ENCODE data around the gene VPS50.

The VPS50 gene

GRCh38 chr7:93231799-93232672 is at the start of gene VPS50:
TSS of gene VPS50 (plus strand) at chr7:93232366. CDS start at chr7:93232468, 102 bp downstream.
- DNase-seq (ENCODE audit: low read depth in 3 of 3) = peak; percentile 75 to 88 (median 84)

GRCh38 chr7:93185303-93186027 is 46.7 kb upstream of the VPS50 start:
- no peak for DNase-seq (ENCODE audit: low read depth in 3 of 3)

- DNase-seq (ENCODE audit: low read depth in 3 of 3) = no peak
Measured at GRCh38 chr7:93188870-93189634, 43.1 kb upstream of the VPS50 start.

GRCh38 chr7:93194386-93194785 is 37.8 kb upstream of the VPS50 start:
- no peak for DNase-seq (ENCODE audit: low read depth in 3 of 3)

- DNase-seq (ENCODE audit: low read depth in 3 of 3) = no peak
Measured at GRCh38 chr7:93196336-93196735, 35.8 kb upstream of the VPS50 start.

- DNase-seq (ENCODE audit: low read depth in 3 of 3) = no peak
Measured at GRCh38 chr7:93198472-93198871, 33.7 kb upstream of the VPS50 start.

GRCh38 chr7:93202594-93203250 is 29.4 kb upstream of the VPS50 start:
- DNase-seq (ENCODE audit: low read depth in 3 of 3) = no peak

- no peak for DNase-seq (ENCODE audit: low read depth in 3 of 3)
Measured at GRCh38 chr7:93203496-93203895, 28.7 kb upstream of the VPS50 start.

- no peak for DNase-seq (ENCODE audit: low read depth in 3 of 3)
Measured at GRCh38 chr7:93205046-93205445, 27.1 kb upstream of the VPS50 start.

- no peak for DNase-seq (ENCODE audit: low read depth in 3 of 3)
Measured at GRCh38 chr7:93211228-93211818, 20.8 kb upstream of the VPS50 start.

GRCh38 chr7:93212881-93213280 is 19.3 kb upstream of the VPS50 start:
- DNase-seq (ENCODE audit: low read depth in 3 of 3) = no peak

- no peak for DNase-seq (ENCODE audit: low read depth in 3 of 3)
Measured at GRCh38 chr7:93218997-93219827, 13.0 kb upstream of the VPS50 start.

GRCh38 chr7:93219868-93220267 is 12.3 kb upstream of the VPS50 start:
- DNase-seq (ENCODE audit: low read depth in 3 of 3) = no peak

- no peak for DNase-seq (ENCODE audit: low read depth in 3 of 3)
Measured at GRCh38 chr7:93226310-93226709, 5.9 kb upstream of the VPS50 start, which contains the start of gene HEPACAM2. TSS of gene HEPACAM2 (minus strand) at chr7:93226469.

- no peak for DNase-seq (ENCODE audit: low read depth in 3 of 3)
Measured at GRCh38 chr7:93228302-93228701, 3.9 kb upstream of the VPS50 start.

- no peak for DNase-seq (ENCODE audit: low read depth in 3 of 3)
Measured at GRCh38 chr7:93231259-93231658, 907 bp upstream of the VPS50 start.

GRCh38 chr7:93232673-93233018 is 480 bp downstream of the VPS50 start:
- no peak for DNase-seq (ENCODE audit: low read depth in 3 of 3)

GRCh38 chr7:93235541-93235940 is 3.4 kb downstream of the VPS50 start:
- no peak for DNase-seq (ENCODE audit: low read depth in 3 of 3)

- DNase-seq (ENCODE audit: low read depth in 3 of 3) = no peak
Measured at GRCh38 chr7:93238131-93238530, 6.0 kb downstream of the VPS50 start.

GRCh38 chr7:93238748-93239147 is 6.6 kb downstream of the VPS50 start:
- DNase-seq (ENCODE audit: low read depth in 3 of 3) = no peak
